Neural cell (in vitro differentiated cells): ENCODE measurements around the gene GSDME.

Experiments
- CTCF ChIP-seq: fragments of 450-650 bp; IDR thresholded peaks from 2 replicates; pipeline ENCODE4 v1.5.1; 2014; ENCODE audit warnings: antibody characterized with exemption, mild to moderate bottlenecking, moderate library complexity; ENCODE audit not compliant: poor library complexity, severe bottlenecking
- EP300 ChIP-seq: fragments of 450-650 bp; conservative IDR thresholded peaks from 2 replicates; pipeline ENCODE4 v1.6.1; 2014; ENCODE audit warnings: antibody characterized with exemption, mild to moderate bottlenecking, moderate library complexity; ENCODE audit not compliant: poor library complexity, severe bottlenecking
- MXI1 ChIP-seq: fragments of 450-650 bp; conservative IDR thresholded peaks from 2 replicates; pipeline ENCODE4 v1.6.1; 2014; ENCODE audit warnings: antibody characterized with exemption, mild to moderate bottlenecking; ENCODE audit not compliant: poor library complexity, severe bottlenecking
- SMC3 ChIP-seq: fragments of 450-650 bp; conservative IDR thresholded peaks from 2 replicates; pipeline ENCODE4 v1.6.1; 2014; ENCODE audit warnings: antibody characterized with exemption, mild to moderate bottlenecking, moderate library complexity; ENCODE audit not compliant: poor library complexity
- TAF1 ChIP-seq: IDR thresholded peaks from 2 replicates; pipeline ENCODE4 v1.6.1; 2012; ENCODE audit warnings: low read depth

- TF ChIP-seq EP300 (no peak), TAF1 (no peak), MXI1 (no peak), CTCF (no peak), SMC3 (no peak)
Measured at GRCh38 chr7:24730018-24730369, 27.3 kb downstream of the GSDME start.
